Cerebellar nuclear complex (tissue), 1 donor: Measurements from ENCODE around the gene OR5D13.

ENCODE experiments used
- DNase-seq, 2 experiments: peaks; one replicate each; lab custom pipeline; 2025; lab: John Stamatoyannopoulos, UW

OR5D13 gene

GRCh38 chr11:55773138-55773537 lies at the start of gene OR5D13:
TSS of gene OR5D13 (plus strand) at chr11:55773438. CDS start at chr11:55773438, 0 bp downstream.
- no peak for DNase-seq

GRCh38 chr11:55726715-55727324 lies 46.4 kb upstream of the OR5D13 start:
- no peak for DNase-seq

GRCh38 chr11:55732936-55733335 lies 40.3 kb upstream of the OR5D13 start:
- DNase-seq = no peak

- DNase-seq = no peak
Observed at GRCh38 chr11:55791606-55792005, 18.4 kb downstream of the OR5D13 start.

- DNase-seq = no peak
Observed at GRCh38 chr11:55793321-55793720, 20.1 kb downstream of the OR5D13 start.

GRCh38 chr11:55795256-55795655 lies 22.0 kb downstream of the OR5D13 start, which contains the start of gene OR5D14:
TSS of gene OR5D14 (plus strand) at chr11:55795556. CDS start at chr11:55795556, 0 bp downstream.
- no peak for DNase-seq

- DNase-seq = no peak
Observed at GRCh38 chr11:55806248-55806647, 33.0 kb downstream of the OR5D13 start.

GRCh38 chr11:55811067-55811466 lies 37.8 kb downstream of the OR5D13 start, which contains the start of gene OR5L1:
TSS of gene OR5L1 (plus strand) at chr11:55811367. CDS start at chr11:55811467, 100 bp downstream.
- no peak for DNase-seq

- no peak for DNase-seq
Observed at GRCh38 chr11:55819330-55819729, 46.1 kb downstream of the OR5D13 start, which contains the start of gene OR5D18. TSS of gene OR5D18 (plus strand) at chr11:55819630. CDS start at chr11:55819630, 0 bp downstream.
